Cerebellar cortex (tissue), 1 donor: ENCODE measurements around the gene SERINC3.
"Not testable (repeated sequence)": the region's sequence is repeated elsewhere in the genome, so short reads cannot be mapped to it uniquely, and the experiment has no call there.

ENCODE experiments used
- DNase-seq: peaks from one replicate; pipeline ENCODE4 v3.0.0-alpha.2; 2015; ENCODE audit warnings: low spot score

The SERINC3 gene

GRCh38 chr20:44521484-44522481, at the start of gene SERINC3:
Gene SERINC3, minus strand, starts transcription at chr20:44522070. Its CDS starts 119 bp downstream, at chr20:44521951.
- DNase-seq, result peak; percentile 98

- peak; percentile 20 for DNase-seq
Measured at GRCh38 chr20:44571362-44571988, 49.6 kb upstream of the SERINC3 start.

GRCh38 chr20:44570367-44570766, 48.5 kb upstream of the SERINC3 start:
- no peak for DNase-seq

GRCh38 chr20:44566811-44567210, 44.9 kb upstream of the SERINC3 start:
- no peak for DNase-seq

GRCh38 chr20:44566018-44566417, 44.1 kb upstream of the SERINC3 start:
- DNase-seq, result no peak

- DNase-seq, result no peak
Measured at GRCh38 chr20:44561876-44562275, 40.0 kb upstream of the SERINC3 start.

GRCh38 chr20:44560818-44561217, 38.9 kb upstream of the SERINC3 start:
- not testable (repeated sequence) for DNase-seq

- DNase-seq, result no peak
Measured at GRCh38 chr20:44560229-44560628, 38.4 kb upstream of the SERINC3 start.

- no peak for DNase-seq
Measured at GRCh38 chr20:44559302-44559701, 37.4 kb upstream of the SERINC3 start.

GRCh38 chr20:44552950-44553908, 31.4 kb upstream of the SERINC3 start:
- no peak for DNase-seq

GRCh38 chr20:44552568-44552949, 30.7 kb upstream of the SERINC3 start:
- DNase-seq, result no peak

- DNase-seq, result no peak
Measured at GRCh38 chr20:44552050-44552449, 30.2 kb upstream of the SERINC3 start.

GRCh38 chr20:44549123-44549522, 27.3 kb upstream of the SERINC3 start:
- DNase-seq, result no peak

- DNase-seq, result no peak
Measured at GRCh38 chr20:44547419-44547818, 25.5 kb upstream of the SERINC3 start.

GRCh38 chr20:44544263-44544662, 22.4 kb upstream of the SERINC3 start:
- no peak for DNase-seq

- DNase-seq, result no peak
Measured at GRCh38 chr20:44543358-44543757, 21.5 kb upstream of the SERINC3 start.

- DNase-seq, result no peak
Measured at GRCh38 chr20:44542890-44543289, 21.0 kb upstream of the SERINC3 start.

GRCh38 chr20:44541992-44542391, 20.1 kb upstream of the SERINC3 start:
- no peak for DNase-seq

- no peak for DNase-seq
Measured at GRCh38 chr20:44540834-44541233, 19.0 kb upstream of the SERINC3 start.

- DNase-seq, result no peak
Measured at GRCh38 chr20:44537993-44538392, 16.1 kb upstream of the SERINC3 start.

GRCh38 chr20:44536175-44536574, 14.3 kb upstream of the SERINC3 start:
- no peak for DNase-seq

GRCh38 chr20:44533928-44534327, 12.1 kb upstream of the SERINC3 start:
- DNase-seq, result no peak
